ENCODE results near the gene ZBTB20. TPM values are rescaled to one million over a fixed set of nuclear protein-coding genes. Genes with fewer than 3 reads are reported as not detected.

The ZBTB20 gene
- total RNA-seq, 1 donor from 2014 or later = 30.4 TPM

- Mint-ChIP-seq H3K9me3 (no peaks in the 10 kb centered on the region), H3K4me3 (no peak overlapping the region), H3K27me3 (ENCODE audit: low read depth) (no peaks in the 10 kb centered on the region), H3K36me3 (no peaks in the 10 kb centered on the region), H3K27ac (no peak overlapping the region), H3K4me1 (peaks cover 6% of the 10 kb centered on the region)
- no peak for DNase-seq (ENCODE audit: low spot score in 2 of 2, unreplicated experiment in 2 of 2)
- no peak for TF ChIP-seq CTCF (IDR thresholded peaks at IDR 0.05; ENCODE audit: unreplicated experiment)
Measured at GRCh38 chr3:114509756-114510155, 637.3 kb downstream of the ZBTB20 start.

- no peaks in the 10 kb centered on the region for H3K36me3 Mint-ChIP-seq
- DNase-seq (ENCODE audit: low spot score in 2 of 2, unreplicated experiment in 2 of 2) = no peak
- H3K27ac Mint-ChIP-seq = no peak overlapping the region
- peaks cover 6% of the 10 kb centered on the region for H3K4me1 Mint-ChIP-seq
- no peak for TF ChIP-seq CTCF (IDR thresholded peaks at IDR 0.05; ENCODE audit: unreplicated experiment)
- H3K9me3 Mint-ChIP-seq = no peaks in the 10 kb centered on the region
- H3K27me3 Mint-ChIP-seq (ENCODE audit: low read depth) = no peaks in the 10 kb centered on the region
- H3K4me3 Mint-ChIP-seq = no peak overlapping the region
Measured at GRCh38 chr3:114508976-114509375, 638.1 kb downstream of the ZBTB20 start.

- Mint-ChIP-seq H3K4me3 (no peak overlapping the region), H3K27ac (no peak overlapping the region), H3K4me1 (peaks cover 6% of the 10 kb centered on the region), H3K27me3 (ENCODE audit: low read depth) (no peaks in the 10 kb centered on the region), H3K9me3 (no peaks in the 10 kb centered on the region), H3K36me3 (no peaks in the 10 kb centered on the region)
- DNase-seq (ENCODE audit: low spot score in 2 of 2, unreplicated experiment in 2 of 2) = no peak
- no peak for TF ChIP-seq CTCF (IDR thresholded peaks at IDR 0.05; ENCODE audit: unreplicated experiment)
Measured at GRCh38 chr3:114508208-114508607, 638.9 kb downstream of the ZBTB20 start.

- no peaks in the 10 kb centered on the region for H3K27me3 Mint-ChIP-seq (ENCODE audit: low read depth)
- H3K4me1 Mint-ChIP-seq = peaks cover 6% of the 10 kb centered on the region
- no peak overlapping the region for H3K27ac Mint-ChIP-seq
- no peaks in the 10 kb centered on the region for H3K9me3 Mint-ChIP-seq
- no peak overlapping the region for H3K4me3 Mint-ChIP-seq
- TF ChIP-seq CTCF (IDR thresholded peaks at IDR 0.05; ENCODE audit: unreplicated experiment) = no peak
- H3K36me3 Mint-ChIP-seq = no peaks in the 10 kb centered on the region
- no peak for DNase-seq (ENCODE audit: low spot score in 2 of 2, unreplicated experiment in 2 of 2)
Measured at GRCh38 chr3:114506591-114507300, 640.3 kb downstream of the ZBTB20 start.

- no peaks in the 10 kb centered on the region for H3K27me3 Mint-ChIP-seq (ENCODE audit: low read depth)
- H3K36me3 Mint-ChIP-seq = no peaks in the 10 kb centered on the region
- H3K4me3 Mint-ChIP-seq = no peak overlapping the region
- no peak for TF ChIP-seq CTCF (IDR thresholded peaks at IDR 0.05; ENCODE audit: unreplicated experiment)
- H3K9me3 Mint-ChIP-seq = no peaks in the 10 kb centered on the region
- no peaks in the 10 kb centered on the region for H3K4me1 Mint-ChIP-seq
- no peak for DNase-seq (ENCODE audit: low spot score in 2 of 2, unreplicated experiment in 2 of 2)
- H3K27ac Mint-ChIP-seq = no peak overlapping the region
Measured at GRCh38 chr3:114504941-114505628, 642.0 kb downstream of the ZBTB20 start.

All from mesothelial cell of epicardium (in vitro differentiated cells).